HG03521 (cell line): ENCODE data around the gene GNL2.

ENCODE experiments used
- ATAC-seq: cut with Tn5 transposase; IDR thresholded peaks from one replicate; pipeline ENCODE4 v1.9.1; 2021; ENCODE audit warnings: mild to moderate bottlenecking, moderate library complexity; ENCODE audit not compliant: unreplicated experiment

GNL2 gene

DNA sequence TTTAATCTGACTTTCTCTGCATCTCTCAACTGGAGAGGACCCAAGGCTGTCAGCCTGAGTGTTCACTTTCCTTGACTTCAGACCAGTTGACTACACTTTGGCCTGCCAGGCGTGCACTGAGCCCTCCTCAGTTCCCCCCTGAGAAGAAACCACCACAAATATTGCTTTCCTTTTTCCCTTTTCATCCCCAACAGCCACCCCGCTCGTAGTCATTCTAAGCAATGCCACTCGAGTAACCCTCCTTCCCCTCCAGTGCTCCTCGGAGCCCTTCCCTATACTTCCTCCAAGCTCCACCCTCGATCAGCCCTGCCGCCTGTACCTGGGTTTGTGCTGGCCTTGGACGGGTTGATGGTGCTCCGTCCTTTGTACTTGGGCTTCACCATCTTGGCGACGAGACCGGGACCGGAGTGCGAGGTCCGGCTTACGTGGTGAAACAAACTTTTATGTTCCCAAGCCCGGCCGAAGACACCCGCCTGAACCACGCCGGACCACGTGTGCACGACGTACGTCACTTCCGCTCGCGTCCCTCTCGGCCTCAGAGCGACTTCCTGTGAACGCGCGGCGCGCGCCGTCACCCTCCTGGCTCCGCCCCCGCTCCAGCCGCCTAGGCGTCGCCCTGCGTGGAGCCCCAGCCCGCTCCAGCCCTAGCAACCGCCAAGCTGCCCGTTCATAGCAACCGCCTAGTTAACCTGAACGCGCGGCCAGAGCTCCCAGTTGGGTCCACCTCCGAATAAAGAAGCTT lies at the start of gene GNL2:
TSS of gene GNL2 (minus strand) at position 498 of the 742 bp plus-strand sequence. CDS start at position 383, 115 bp downstream.
- peak; percentile 96 for ATAC-seq

DNA sequence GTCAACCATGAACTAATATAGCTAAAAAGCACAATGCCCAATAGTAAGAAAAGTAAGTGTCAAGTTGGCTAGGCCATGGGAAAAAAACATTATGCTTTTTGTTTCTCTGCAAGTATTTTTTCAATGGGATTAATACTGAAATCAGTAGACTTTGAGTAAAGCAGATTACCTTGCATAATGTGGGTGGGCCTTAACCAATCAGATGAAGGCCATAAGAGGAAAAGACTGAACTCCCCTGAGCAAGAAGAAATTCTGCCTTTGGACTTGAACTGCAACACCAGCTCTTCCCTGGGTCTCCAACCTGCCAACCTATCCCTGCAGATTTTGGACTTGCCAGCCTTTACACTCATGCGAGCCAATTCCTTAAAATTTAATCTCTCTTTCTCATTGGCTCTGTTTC lies 45.3 kb upstream of the GNL2 start:
- ATAC-seq: no peak

DNA sequence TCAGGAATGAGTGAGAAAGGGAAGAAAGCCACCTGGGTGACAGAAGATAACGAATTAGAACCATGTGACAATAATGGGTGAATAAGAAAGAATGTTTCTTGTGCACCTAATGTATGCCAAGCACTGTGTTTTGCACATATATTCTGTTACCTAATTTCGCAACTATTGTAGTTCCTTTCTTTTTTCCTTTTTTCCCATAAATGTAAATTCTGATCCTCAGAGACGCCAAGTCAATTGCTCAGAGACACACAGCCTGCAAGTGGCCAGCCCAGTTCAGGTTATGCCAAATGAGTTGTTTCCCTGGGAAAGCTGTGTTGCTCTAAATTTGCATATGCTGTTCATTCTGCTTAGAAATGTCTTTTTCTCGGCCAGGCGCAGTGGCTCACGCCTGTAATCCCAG lies 40.7 kb upstream of the GNL2 start:
- ATAC-seq: no peak

DNA sequence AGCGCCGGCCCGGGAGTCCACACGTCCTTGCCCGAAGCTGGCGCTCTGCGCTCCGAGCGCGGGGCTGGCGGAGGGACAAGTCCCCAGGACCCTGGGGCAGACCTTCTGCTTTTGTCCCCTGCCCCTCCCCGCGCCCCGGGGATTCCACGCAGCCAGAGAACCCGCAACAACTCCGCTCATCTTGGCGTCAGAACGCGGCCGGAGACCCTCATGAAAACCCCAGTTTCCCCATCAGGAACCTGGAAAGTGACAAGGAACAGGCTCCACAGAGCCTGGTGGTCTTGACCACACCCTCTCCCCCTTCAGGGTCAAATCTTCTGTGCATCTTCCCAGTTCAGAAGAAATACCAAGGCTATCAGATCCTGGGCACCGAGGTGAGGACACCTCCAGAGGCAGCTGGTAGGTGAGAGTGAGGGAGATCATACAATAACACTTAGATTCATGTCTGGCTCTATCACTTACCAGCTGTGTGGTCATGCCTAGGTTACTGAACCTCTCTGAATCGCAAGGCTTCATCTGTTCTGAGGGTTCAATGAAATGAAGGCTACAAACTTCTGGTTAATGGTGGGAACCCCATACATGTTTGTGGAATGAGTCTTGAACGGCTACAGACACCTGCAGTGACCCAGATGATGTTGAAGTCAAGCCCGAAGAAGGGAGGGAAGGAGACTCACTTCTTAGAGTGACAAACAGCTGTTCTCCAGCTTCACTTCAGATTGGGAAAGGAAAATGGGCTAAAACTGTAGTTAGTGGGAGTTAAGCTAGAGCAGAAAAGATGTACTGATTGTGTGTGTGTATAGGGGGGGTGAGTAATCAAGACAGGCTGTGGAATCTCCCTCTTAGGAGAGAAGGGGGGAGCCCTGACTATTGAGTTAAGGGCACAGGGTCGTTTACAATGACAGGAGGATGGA lies 39.5 kb upstream of the GNL2 start:
- no peak for ATAC-seq

DNA sequence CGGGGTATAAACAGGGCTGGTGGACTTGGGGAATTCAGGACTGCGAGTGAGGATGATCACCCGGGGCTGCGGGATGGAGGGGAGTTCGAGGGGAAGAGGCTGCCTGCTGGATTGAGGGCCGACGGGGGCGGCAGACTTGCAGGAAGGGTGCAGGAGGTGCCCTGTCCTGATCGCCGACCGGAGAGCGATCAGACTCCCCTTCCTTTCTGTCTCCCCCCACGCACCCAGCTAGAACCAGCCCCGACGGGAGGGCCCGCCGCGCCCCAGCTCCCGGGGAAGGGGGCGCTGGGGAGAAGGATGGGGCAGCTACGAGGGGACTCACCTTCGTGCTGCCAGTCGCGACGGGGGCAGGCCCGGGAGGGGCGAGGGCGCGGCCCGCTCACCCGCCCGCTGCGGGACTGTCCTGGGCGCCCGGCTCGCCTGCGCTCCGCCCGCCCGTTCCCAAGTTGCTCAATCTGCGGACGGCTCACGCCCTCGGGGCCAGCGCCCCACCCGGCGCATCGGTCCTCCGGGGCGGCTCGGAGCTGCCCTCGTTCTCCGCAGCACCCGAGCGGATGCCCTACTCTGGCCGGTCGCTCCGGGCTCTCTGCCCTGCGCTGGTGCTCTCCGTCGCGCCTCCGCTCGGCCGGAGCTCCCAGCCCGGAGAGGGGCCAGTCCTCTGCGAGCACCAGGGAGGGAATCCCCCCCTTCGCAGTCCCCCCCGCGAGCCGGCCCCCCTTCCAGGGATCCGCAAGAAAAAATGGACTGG lies 38.7 kb upstream of the GNL2 start, which contains the start of gene RSPO1:
TSS of gene RSPO1 (minus strand) at position 649 of the 748 bp plus-strand sequence. CDS start 5,231 bp downstream, outside the sequence.
- ATAC-seq: no peak

DNA sequence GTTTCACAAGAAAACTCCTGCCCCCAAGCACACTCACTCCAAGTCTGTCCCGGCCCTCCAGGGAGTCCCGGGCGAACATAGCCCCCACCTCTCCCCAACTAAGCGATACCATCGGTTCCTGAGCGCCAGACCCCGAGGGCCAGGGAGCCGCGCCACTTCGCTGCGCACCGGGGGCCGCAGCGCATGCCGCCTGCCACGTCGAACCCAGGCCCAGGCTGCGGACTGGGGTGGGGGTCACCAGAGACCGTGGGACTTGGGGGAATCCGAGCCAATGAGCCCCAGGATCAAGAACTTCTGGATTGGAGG lies 38.2 kb upstream of the GNL2 start:
- ATAC-seq: no peak

DNA sequence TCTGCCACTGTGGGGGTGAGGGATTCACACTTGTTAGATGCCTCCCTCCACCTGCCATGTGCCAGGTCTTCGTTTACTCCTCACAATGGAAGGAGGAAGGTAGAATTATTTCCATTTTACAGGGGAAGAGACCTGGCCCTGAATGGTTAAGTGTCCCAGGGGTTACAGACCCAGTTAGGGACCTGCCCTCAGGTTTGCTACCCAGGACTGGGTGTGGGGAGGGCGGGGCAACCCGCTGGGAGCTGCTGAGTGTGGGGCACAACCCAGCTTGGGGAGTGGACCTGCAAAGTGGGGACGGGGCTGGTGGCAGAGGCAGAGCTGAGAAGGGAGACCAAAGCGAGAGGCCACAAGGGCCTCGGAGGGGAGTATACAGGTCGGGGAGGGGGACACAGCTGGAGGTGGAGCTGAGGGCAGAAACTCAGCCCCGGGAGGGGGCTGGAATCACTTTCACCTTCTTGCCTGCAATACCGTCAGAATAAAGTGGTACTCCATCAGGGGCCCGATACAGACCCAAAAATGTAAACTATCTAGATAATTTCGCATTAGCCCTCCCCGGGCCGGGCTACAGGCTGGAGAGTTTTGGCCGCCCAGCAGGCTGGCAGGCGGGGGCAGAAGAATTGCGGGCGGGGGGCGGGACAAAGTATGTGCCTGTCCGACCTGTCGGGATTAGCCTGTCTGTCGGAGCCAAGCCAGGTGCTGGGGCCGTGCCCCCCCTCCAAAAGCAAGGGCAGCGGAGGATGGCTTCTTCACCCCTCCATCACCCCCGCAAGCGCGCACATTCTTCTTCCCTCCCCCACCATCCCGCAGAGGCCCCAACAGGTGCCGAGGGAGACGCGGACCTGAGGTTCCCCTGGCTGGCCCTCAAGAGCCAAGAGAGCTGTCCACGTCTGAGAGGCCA lies 37.6 kb upstream of the GNL2 start:
- ATAC-seq: no peak

DNA sequence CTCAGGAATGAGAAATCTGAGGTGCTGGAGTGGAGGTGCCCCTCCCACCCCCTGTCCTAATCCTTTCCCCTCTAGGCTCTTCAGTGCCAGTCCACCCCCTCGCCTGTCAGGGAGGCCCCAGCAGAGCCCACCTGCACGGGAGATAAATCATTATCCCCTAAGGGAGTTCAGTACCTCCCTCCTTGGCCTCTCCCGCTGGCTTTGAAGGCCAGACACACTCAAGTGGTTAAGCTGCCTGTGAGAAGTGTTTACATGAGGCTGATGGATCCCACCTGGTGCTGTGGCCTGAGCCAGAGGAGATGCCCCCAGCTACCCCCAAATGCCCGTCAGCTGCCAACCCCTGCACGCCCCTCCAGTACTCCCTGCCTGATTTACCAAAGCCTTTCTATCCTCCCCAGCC lies 35.3 kb upstream of the GNL2 start:
- ATAC-seq: no peak

DNA sequence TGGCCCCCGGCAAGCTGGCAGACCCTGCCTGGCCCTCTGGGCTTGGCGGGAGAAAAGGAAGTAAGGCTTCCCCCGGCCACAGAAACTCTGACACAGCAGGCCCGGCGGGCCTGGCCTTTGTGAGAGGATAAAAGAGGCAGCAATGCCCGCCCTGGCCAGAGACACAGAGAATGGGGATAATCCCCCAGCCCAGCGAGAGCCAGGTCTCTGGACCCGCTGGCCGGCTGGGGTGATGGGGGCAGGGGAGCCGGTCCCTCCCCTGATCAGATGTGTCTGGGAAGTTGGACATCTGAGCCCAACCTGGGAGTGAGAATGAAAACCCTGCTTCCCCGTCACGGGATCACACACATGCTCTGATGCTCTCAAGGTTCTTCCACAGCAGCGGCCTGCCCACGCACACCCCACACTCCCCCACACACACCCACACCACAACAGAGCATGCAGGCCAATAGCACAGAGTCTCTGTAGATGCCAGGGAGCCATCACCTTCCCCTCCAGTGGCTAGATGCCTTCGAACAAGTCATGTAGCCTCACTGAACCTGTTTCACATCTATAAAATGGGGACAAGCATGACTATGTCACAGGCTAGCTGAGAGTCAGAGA lies 34.8 kb upstream of the GNL2 start:
- no peak for ATAC-seq

DNA sequence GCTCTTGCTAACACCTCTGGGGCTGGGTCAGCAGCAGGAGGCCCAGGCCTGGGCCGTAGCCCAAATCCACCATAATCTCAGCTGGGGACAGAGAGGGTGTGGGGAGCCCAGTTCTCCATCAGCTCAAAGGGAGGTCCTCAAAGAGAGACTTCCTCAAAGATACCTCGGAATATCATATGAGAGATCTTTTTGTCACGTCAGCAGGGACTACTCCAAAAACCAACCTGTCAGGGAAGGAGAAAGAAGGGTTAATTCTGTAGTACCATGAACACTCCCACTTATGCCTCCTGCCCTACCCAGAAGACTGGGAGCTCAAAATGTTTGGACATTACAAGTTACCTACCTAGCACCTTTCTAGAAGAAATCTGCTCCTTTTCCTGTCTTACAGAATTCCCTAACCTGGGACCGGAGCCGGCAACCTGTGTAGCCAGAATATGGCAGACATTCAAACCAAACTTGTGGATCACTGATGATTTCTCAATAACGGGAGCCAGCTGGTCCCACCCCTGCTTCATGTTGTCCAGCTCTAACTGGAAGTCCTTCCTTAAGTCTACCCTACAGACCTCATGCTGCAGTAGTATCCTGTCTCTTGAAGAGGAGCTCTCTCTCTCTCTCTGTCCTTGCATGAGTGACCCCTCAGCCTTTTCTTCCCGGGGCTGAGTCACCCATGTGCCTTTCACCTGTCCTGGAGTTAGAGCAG lies 34.1 kb upstream of the GNL2 start:
- ATAC-seq: no peak

DNA sequence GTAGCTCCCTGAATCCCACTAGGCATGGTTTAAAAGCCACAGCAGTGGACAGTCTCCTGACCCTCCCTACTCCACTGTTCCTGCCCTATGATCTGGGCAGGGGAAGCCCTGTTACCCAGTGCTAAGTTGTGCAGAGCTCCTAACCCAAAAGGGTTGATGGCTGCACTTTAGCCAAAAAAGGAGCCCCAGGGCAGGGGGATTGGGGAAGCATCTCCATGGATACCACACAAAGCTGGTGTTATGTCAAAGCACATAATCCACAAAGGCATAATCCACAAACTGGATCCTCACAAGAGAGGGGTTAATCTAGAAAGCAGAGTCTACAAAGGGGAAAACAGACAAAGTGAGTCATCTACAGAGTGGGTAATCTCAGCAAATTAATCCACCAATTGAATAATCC lies 33.3 kb upstream of the GNL2 start:
- no peak for ATAC-seq

DNA sequence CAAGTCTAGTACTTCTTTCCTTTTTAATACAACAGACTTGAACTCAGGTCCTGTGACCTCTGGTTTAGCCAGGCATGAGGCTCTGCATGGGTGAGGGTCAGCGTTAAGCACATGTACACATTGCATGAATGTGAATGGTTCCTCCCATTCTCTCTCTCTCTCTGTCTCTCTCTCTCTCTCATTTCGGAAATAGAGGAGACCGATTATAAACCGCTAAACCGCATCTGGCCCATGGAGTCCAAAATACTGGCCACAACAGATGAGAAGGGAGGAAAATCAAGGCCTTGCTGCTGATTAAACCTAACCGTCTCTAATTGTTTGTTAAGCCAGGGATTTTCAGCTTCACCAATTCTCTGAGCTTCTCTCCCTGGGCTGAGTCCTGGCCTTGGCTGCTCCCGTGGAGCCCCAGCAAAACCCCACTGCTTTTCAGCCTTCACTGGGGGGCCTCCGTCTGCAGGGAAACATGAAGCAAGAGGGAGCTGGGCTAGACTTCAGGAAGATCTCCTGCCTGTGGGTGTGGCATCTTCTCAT lies 32.4 kb upstream of the GNL2 start:
- no peak for ATAC-seq

DNA sequence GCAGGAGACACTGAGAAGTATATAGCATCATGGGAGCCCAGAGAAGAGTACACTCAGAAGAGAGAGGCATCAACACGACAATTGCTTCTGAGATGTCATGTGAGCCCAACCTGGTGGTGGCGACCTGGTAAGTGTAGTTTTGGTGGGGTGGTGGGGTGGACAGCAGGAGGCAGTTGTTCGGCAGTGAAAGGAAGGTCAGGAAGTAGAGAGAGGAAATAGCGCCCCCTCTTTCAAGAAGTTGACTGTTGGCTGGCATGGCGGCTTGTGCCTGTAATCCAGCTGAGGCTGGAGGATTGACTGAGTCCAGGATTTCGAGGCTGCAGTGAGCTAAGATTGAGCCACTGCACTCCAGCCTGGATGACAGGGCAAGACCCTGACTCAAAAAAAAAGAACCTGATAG lies 26.4 kb upstream of the GNL2 start:
- ATAC-seq: no peak

DNA sequence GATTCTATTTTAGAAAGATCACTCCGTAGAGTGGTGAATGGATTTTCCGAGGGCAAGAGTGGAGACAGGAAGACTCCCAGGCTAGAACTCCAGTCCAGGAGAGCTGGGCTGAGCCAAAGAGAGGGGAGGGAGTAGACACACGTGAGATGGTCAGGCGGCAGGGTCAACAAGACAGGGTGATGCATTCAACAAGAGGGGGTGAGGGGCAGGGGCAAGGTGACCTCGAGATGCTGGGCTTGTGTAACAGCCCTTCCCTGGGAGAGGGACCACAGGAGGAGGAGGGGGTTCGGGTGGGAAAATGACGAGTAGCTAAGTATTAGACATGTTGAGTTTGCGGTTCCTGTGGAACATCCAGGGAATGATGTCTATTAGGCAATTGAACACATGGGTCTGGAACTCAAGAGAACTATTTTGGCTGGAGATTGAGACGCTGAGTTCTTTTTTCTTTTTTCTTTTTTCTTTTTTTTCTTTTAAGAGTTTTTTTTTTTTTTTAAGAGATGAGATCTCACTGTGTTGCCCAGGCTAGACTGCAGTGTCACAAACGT lies 25.7 kb upstream of the GNL2 start:
- no peak for ATAC-seq

DNA sequence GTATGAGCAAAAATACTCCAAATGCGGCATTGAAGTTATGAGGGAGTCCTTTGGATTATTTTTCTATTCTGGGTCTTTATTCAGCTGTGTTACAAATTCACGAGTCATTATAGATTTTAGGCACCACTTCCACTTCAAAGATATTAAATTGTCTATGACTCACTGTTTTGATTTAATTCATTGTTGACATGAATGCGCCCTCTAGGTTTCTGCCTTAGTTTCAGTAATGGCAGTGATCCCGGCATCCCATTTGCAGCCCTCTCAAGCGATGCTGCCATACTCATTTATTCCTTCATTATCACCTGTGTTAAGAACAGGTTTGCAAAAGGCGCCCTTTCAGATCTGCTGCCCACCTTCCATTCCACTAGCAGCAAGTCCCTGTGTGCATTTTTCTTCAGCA lies 25.0 kb upstream of the GNL2 start:
- no peak for ATAC-seq

DNA sequence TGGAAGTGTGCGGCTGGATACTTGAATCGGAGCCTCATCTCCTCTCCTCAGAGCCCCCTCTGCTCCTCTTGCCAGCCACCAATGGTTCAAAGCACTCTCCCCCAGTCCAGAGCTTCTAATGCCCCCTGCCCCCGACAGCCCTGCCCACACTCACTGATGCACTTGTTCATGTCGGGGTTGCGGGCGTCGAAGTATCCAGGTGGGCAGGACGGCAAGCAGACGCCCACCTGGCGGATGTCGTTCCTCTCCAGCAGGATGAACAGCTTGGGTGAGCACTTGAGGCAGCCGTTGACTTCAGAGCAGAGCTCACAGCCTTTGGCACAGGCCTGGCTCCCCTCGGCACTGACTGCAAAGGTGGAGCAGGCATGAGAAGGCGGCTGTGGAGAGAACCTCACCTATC lies 20.6 kb upstream of the GNL2 start:
- no peak for ATAC-seq

DNA sequence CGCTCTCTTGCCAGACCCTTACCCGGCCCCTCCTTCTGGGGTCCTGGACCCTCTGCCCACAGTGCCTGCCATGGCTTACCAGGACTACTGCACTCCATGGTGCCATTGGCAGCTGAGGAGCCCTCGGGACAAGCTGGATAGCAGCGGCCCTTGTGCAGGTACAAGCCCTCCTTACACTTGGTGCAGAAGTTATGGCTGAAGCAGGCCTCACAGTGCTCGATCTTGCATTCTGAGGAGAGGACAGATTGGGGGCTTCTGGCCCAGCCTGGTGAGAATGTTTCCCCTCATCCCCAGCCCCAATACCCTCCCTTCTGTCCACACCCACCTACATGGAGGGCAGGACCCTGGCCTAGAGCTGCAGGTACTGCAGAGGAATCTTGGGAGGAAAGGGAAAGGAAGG lies 18.4 kb upstream of the GNL2 start:
- ATAC-seq: no peak

DNA sequence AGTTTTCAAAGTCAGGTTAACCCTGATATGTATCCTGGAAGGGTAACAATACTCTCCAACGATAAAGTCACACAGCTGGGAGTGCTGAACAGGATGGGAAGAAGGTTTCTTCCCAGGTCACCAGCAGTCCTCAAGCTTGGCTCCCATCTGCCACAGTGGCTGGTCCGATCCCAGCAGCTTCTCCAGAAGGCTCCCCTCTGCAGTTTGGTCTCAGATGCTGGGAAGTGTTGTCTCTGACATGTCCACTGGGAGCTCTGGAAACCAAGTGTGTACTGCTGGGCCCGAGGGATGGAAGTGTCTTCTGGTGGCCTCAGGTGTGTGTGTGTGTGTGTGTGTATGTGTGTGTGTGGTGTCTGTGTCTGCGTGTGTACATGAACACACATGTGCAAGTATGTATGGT lies 16.4 kb upstream of the GNL2 start:
- no peak for ATAC-seq

DNA sequence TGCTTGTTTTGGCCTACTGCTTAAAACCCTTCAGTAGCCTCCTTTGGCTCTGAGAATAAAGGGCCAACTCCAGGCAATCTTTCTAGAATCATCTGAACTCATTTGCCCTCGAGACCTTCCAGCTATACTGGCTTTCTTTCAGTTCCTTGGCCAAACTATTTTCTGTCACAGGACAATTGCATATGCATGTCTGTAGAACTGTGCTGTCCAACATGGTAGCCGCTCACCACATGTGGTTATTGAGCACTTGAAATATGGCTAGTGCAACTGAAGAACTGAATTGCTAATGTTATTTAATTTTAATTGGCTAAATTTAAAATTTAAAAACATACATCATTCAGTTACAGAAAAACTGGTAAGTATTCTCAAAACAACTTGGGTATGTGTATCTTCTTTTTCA lies 14.3 kb upstream of the GNL2 start:
- no peak for ATAC-seq
